Activated CD4-positive, alpha-beta T cell treated with anti-CD3 and anti-CD28 coated beads, Interleukin-10, Interleukin-2, amounts not matched to agents 100 ng/mL and 50 ng/mL, durations not matched to agents 16 hours and 8 hours (primary cell): ENCODE measurements around the gene PPP1R15B.

Experiments used
- DNase-seq: peaks from one replicate; pipeline ENCODE4 v3.0.0-alpha.2; 2020

Gene PPP1R15B

DNA sequence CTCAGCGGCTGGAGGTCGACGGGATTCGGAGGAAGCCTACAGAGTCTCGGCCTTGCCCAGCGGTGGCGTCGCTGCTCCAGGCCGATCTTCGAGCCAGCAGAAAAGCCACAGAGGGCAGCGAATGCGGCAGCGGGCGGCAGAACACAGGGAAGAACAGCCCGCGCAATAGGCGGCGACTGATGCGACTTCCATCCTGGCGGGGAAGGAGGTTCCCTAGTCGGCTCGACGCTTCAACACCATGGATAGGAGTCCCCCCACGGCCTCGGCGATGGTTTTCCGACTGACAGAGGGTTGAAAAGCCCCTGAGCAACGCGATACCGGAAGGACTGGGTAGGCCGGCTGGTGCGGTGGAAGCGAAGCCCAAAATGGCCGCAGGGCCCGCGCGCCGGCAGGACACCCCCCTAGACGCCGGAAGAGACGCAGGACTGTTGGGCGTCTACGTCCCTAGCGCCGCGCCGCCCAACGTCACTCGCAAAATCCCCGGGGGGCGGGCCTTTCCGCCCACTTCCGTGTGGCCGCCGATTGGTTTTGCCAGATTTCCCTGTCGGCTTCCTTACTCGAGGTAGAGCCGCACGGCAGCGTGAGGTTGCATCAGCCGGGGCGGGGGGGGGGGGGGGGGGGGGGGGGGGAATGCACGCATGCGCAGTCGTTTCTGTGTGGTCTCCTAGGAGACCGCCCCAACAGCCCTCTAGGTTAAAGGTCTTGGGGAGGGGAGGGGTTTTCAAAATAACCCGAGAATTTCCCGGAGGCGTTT lies at the start of gene PPP1R15B:
PPP1R15B (minus strand) TSS at position 367 of the 754 bp plus-strand sequence. CDS start 406 bp downstream, outside the sequence.
- DNase-seq: peak; percentile 99

DNA sequence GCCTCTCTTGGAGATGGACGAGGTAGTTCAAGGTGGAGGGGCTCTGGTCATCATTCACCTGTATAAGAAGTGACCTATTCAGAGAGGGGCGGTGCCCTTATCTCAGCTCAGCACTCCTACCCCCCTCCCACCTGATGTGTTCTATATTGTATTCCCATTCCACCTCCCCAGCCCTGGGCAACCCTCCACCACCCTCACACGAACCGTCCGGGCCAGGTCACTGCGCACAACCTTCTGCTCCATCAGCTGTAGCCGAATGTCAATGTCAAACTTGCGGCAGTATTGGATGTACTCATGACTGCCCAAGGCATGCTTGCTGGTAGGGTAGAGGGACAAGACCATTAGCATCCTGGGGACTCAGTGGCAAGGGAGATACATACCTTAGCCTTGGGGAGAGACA lies 48.7 kb upstream of the PPP1R15B start:
- no peak for DNase-seq

DNA sequence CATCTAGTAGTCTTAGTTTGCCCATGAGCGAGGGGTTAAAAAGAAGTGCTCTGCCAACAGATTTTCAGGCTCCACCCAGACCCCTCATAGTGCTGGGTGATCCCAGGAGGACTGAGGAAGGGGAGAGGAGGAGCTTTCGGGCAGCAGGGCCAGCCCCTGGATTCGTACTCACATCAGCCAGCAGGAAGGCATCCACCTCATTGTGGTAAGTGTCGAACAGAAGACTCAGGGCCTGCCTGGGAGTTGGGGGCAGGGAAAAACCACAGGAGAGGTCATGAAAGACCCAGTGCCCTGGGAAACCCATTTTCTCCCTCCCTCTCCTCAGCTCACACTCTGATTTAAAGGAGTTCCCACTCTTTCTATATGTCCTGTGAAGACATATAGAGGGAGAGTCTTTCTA lies 48.1 kb upstream of the PPP1R15B start:
- DNase-seq: no peak

DNA sequence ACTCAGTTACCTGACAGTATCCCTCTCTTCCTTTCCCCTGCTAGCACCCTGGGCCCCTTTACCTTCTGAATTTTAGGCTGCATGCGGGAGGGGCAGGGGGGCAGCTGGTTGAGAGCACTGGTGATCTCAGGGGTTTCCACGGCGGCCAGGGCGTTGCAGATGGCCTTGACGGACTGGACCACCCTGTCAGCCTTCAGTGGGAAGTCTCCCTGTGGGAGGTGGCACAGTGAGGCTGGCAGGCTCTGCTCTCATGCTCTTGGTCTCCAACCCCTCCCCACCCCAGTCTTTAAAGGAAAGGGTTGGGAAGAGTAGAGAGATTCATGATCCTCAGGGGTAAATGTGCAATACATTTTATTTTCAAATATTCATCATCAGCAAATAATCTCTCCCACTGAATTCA lies 46.0 kb upstream of the PPP1R15B start:
- DNase-seq: no peak

DNA sequence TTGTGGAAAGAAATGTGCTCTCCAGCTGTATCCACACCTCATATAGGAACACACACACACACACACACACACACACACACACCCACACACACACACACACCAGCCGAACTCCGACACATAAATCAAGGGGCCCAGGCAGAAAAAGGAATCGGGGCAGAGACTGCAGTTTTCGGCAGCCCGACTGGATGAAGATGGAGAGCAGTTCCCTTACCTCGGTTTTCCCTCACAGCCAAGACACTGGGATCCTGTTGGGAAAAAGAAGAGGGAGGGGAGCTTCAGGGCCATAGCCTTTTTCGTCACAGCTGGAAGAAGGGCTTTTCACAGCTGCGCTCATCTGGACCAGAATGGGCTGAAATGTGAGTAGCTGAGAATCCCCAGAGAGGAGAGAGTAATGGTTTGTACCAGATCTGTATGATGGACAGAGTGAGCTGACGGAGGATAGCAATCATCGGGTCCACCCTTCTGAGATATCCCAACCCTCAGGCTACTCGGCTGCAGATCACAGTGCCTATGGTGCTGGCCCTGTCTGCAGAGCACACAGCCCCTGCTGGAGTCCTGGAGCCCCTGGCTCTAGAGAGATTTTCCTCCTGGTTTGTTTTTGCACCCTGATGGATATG lies 45.3 kb upstream of the PPP1R15B start:
- no peak for DNase-seq

DNA sequence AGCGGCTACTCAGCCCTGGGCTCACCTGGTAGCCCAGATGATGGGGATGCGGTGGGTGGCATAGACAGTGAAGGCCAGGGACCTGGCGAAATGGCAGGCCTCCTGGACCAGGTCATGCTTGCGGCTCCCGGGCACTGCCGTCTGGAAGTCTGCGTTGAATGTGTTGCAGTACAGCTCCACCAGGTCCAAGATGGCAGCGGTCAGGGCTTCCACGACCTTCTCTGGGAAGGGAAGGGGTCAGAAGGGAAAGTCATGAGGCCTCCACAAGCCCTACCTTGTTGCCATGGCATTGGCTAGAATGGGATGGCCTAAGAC lies 44.2 kb upstream of the PPP1R15B start:
- DNase-seq: no peak

DNA sequence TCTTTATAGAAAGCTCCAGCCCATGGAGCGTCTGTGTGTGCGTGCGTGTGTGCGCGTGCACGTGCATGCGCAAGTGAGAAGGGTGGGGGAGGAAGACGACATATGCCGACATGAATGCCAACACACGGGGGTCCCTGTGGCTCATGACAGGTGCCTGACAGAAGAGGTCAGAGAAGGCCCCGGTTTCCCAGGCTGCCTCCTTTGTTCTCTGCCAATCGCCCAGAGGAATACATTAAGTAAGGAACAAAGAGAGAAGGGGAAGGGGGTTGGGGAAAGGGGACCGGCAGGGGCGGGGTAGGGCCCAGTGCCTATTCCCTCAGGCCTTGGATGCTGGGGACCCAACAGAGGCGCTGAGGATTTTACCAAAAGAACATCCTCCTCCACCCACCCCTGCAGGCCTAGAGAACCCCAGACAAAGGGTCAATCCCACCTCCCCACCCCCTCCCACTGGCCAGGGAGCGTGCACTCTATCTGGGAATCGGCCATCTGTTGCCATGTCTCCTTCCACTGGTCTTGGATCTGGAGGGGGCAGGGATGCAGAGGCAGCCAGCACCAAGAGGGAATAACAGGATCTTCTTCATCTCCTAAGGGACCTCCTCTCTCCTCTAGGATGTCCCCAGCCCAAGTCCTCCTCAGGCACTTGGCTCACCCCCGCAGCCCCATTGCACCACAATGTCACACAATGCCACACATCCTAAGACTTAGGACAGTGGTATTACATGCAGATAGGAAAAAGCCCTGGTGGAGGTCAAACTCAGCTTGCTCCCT lies 43.6 kb upstream of the PPP1R15B start:
- no peak for DNase-seq

DNA sequence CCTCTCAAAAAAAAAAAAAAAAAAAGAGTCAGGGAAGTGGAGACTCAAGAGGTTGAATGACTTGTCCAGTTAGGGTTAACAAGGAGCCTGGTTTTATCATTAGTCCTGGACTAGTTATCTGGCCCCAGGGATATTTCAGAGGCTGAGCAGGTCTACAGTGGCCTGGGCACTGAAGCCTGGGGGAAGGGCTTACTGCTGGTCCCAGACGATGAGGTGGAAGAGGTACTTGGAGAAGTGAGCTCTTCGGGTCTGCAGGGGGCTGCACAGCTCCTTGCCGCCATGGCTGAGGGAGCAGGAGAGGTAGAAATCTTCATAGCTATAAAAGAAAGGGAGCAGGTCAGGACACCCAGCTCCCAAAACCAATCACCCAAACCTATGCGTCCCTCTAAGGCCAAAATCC lies 42.9 kb upstream of the PPP1R15B start:
- DNase-seq: no peak

DNA sequence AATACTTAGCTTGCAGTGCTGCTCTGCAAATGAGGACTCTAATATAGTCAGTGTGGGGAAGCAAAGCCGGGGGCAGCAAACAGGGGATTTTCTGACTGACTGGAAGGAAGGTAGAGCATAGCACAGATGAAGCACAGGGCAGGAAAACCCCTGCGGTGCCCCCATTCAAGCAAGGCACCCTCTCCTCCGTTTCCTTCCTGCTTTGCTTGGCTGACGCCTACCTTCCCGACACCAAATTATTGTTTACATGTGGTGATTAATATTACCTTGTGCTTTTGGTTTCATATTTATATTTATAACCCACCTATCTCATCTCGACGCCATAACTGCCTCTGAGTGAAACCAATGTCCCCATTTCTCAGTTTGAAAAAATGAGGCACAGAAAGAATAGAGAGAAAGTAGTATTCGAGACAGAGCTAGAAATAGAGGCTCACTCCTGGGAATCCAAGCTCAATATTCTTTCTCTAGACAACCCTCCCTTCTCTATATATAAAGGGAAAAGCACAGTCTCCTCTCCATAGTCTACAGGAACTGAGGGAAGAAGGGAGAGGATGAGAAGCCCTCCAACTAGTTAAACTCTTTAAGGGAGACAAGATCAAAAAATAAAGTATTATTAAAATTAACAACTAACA lies 41.6 kb upstream of the PPP1R15B start:
- peak; percentile 77 for DNase-seq

DNA sequence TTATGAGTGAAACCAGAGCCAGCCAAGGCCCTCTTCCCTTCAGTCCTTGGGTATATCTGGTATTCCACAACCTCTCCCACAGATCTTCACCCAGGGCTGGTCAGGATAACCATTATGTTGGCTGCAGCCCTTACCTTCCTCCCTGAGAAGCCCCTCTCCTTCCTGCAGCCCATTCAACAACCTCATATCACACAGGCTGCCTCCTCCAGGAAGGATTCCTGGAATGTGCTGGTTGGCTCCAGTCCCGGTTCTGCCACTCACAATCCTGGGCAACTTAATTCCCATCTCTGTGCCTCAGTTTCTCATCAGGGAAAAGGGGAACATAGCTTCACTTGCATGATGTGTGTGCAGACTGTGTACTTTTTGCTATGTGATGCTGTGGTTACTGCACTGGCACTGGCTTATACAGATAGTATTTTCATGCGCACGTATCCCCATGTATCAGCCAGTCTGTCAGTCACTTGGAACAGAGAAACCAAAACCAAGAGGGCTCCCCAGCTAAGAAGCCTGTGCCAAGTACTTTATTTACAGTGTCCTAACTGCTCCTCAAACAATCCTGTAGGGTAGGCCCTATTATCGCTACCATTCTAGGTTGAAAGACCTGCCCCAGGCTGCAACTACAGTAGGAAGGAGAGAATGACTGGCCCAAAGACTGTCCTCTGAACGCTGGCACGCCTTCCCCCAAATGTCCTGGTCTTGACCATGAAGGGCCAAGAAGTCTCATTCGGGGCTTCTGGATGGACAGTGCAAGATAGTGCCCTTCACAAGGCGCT lies 39.9 kb upstream of the PPP1R15B start:
- no peak for DNase-seq

DNA sequence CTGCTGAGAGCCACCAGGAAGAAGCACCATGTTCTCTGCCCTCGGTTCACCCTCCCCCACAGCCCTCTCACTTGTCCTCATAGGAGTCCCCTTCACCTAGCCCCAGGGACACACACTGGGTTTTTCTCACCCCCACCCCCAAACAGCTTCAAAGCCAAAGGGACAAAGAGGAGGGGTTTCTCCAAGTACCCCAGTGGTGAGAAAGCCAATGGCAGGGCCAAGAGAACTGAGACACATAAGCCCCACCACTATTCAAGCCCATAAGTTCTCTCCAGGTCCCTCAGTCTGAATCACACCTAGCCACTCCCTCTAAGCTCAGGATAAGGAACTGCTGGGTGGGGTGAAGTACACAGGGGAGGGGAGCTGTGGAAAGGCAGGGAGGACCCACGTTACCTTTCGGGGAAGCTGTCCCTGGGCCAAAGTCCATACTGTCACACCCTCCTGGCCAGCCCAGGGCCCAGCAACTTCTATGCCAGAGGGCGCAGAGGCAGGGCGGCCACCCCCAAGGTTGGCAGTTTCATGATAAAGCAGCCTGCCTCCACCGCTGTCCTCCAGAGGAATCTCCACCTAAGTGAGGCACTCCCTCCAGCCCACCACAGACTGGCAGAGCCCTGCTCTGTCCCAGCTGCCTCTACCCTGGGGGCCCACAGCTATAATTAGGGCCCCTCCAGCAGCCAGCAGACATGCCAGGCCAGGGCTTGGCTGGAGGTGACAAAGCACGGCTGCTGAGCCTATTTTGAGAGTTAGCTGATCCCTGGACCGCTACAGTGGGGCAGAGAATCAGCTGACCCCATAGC lies 39.0 kb upstream of the PPP1R15B start:
- no peak for DNase-seq

DNA sequence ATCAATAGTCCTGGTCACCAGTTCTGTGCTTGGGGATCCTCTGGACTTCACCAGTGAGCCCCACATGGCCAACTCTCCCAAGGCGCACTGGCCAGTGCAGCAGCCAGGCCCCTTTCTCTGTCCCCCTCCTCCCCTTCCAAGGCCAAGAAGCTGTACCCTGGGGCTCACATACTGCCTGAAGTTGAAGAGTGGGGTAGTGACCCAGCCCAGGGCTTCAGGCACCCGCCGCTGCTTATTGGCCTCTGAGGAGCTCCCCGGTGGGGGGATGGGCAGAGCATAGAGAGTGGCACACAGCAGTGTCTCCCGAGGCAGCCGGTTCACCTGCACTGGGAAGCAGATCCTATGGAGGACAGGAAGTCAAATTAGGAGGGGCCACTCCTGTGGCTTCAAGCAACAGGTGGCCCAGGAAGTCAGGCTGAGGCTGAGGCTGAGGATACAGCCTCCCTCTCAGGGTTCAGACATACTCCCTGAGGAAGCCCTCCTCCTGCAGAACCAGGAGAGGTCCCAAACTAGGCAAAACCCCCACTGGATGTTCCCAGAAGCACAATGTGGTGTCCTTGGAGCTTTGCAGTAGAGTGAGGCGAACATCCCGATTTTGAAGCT lies 38.2 kb upstream of the PPP1R15B start:
- DNase-seq: no peak

DNA sequence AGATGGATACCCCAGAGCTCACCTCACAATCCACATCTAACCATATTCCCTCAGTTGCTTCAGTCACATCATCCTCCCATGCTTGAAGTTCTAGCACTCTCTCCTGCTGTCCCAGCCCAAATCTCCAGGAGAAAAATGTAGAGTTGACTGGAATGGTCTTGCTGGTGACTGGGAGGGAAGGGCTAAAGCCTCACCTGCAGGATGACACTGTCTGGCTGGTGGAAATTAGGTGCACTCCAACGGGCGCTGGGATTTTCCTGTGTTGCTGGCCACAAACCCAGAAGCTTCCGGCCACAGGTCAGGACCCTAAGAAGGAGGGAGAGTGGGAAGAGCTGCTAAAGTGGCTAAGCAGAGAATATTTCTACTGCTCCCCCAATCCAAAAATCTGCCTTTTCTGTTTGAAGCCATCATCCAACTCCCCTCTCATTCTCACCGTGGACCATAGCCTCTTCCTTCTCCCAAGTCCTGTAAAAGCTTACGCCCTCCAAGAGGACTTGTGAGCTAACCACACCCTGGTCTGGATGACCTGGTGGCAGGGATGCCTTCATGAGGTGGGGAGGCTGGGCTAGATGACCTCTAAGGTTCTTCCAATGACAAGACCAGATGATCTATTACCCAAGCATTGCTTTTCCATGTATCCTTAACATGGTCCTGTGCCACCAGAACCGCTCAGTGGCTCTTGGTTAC lies 37.5 kb upstream of the PPP1R15B start:
- DNase-seq: no peak

DNA sequence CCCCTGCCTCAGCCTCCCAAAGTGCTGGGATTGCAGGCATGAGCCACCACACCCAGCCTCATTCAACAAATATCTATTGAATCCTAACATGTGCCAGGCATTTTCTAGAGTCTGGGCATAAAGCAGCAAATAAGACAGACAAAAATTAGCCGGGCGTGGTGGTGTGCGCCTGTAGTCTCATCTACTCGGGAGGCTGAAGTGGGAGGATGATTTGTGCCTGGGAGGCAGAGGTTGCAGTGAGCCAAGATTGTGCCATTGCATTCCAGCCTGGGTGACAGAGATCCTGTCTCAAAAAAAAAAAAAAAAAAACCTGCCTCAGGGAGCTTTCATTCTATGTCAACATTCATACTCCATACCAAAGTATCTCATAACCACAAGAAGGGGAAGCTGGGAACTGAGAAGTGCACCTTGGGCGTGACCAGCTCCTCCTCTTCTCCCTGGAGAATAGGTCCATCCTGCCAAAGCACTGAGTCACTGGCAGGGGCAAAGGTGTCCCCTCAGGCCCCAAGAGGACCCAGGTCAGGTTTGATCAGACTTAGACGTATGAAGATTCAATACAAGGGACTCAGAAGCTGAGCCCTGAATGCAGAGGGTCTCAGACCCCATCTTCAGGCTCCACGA lies 36.8 kb upstream of the PPP1R15B start:
- DNase-seq: no peak

DNA sequence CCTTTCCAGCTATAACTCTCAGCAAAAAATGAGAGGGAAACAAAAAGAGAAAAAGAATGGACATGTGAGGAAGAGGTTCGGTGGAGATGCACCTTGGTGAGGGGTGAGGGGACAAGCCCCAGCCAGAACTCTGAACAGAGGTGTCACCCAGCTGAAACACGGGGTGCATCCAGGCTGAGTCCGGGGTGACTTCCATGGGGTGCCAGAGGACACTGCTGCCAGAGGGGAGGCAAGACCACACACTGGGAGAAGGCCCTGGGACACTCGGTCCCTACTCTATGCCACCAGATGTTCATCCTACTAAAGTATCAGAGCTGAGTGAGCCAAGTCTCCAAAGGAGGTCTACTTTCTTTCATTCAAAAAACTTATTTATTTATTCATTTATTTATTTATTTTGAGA lies 36.1 kb upstream of the PPP1R15B start:
- no peak for DNase-seq

DNA sequence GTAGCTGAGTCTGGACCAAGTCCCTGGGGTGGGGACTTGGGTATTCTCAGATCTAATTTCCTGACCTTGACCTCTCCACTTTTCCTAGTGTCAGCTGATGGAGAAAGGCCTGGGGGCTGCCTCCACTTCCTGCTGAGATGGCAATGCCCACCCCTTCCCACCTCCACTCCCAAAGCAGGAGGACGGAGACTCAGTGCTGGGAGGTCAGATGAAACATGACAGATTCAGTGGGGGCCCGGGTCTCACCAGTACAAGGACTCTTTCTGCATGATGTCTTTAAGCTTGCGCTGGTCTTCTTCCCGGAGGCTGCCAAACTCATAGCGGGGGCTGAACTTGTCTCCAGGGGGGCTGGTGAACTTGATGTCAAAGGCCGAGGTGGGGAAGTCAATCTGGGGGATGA lies 35.6 kb upstream of the PPP1R15B start:
- DNase-seq: no peak

DNA sequence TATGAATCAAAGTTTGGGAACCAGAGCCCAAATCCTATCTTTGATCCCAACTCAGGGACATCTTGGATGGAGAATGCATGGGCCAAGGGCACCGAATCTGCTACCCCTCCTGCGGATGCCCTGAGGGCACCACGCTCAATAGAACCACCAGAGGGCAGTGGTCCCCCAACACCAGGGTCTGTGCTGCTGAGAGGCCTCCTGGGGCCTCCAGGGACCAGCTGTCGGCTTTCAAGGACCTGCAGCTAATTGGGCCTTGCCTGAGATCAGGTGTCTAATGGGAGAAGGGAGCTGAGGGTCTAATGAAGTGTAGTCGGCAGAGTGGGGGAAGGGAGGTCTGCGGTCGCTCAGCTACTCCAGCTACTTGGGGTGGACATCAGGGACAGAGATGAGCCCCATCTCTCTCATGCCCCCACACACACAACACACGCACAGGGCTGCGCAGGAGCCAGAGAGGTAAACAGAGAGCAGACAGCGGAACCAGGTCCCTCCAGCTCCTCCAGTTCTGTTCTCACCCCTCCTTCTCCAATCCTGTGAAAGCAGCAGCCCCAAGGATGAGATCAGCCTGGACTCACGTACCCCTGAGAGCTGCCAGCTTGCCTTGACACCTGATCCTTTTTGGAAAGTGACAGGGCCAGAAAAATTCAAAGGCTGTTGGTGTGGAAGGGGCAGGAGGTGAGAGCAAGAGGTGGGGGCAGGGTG lies 34.9 kb upstream of the PPP1R15B start:
- peak; percentile 79 for DNase-seq

DNA sequence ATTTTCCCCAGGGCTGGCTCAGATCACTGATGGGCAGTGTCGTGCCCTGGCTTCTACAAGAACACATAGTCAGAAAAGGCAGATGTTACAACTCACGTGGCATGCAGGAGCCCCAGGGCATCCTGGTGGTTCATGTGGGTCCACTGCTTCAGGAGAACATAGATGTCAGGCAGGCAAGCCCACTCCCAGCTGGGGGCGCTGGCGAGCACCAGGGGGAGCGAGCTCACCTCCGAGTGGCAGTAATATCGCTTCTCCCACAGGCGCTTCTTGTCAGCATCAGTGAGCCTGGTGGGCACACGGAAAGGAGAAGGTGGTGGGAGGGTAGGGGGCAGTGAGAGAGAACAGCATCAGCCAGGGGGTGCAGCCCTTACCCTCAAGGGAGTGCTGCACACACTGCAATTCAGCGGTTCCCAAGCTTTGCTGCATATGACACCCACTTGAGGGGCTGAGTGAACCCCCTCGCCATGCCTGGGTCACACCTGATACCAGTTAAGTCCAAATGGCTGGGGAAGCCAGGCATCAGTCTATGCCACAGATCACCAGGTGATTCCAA lies 34.3 kb upstream of the PPP1R15B start:
- peak; percentile 60 for DNase-seq

DNA sequence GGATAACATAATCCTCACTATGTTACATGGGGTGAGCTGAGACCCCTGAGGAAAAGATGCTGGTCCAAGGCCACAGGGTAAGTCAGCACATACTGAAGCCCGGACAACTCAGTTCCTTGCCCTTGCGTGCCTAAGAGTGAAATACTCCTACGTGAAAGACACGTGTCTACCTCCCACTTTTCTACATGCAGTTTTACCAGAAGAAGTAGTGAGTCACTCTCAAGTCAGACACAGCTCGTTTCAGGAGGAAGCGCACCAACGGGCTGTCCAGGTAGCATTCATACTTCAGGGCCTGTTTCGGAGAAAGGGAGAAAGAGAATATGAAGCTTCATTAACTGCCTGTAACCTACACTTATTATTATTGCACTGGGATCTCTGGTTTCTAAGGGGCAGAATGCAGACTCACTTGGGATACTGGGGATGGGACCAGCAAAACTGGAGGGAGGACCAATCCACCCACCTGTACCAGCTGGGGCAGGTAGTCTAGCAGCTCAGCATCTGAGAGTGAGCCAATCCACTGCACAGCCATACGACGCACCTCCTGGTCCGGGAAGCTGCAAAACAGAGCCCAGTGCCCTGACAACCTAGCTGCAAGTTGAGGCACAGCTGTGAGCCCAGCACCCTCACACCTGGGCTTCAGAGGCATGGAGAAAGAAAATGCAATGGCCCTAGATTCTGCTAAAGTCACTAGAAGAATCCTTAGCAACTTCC lies 32.4 kb upstream of the PPP1R15B start:
- peak; percentile 70 for DNase-seq
